ELR (cell line): ENCODE measurements around the gene PBX4.
A peak's percentile ranks its signal among the peaks of the same experiment; 100 is the strongest.

Source experiments
- DNase-seq: peaks from one replicate; pipeline ENCODE4 v3.0.0-alpha.2; 2015; ENCODE audit warnings: low read depth

Gene PBX4

DNA sequence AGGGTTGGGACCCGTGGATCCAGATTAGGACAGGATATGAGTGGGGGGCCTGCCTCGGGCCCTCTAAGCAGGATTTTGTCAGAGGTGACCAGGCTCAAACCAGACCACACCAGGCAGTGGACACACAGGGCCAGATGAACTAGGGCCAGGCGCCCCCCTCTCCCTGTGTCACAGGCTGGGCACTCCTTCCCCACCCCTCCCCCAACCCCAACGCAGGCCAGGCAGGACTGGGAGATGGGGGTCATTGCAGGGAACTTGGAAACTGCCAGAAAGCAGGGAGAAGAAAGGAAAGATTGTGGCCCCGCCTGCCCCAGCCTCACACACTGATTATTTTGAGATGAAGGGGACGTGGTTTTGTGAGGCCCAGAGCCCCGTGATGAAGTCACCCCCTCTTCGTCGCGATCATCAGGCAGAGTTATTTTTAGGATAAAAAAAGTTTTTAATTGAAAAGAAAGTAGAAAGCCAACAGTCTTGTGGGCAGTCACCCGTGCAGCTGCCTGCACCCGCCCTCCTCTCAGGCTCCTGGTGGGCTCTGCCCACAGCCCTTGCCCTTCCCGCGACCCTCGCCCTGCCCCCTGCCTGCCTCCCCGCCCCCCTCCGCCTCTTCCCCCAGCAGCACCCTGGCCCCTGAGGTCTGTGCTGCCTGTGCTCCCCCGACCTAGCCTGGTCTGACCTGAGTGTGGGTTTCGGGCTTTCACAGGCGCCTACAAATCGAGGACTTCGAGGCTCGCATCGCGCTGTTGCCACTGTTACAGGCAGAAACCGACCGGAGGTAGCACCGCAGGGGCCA, 91.7 kb downstream of the PBX4 start:
- DNase-seq, result no peak

DNA sequence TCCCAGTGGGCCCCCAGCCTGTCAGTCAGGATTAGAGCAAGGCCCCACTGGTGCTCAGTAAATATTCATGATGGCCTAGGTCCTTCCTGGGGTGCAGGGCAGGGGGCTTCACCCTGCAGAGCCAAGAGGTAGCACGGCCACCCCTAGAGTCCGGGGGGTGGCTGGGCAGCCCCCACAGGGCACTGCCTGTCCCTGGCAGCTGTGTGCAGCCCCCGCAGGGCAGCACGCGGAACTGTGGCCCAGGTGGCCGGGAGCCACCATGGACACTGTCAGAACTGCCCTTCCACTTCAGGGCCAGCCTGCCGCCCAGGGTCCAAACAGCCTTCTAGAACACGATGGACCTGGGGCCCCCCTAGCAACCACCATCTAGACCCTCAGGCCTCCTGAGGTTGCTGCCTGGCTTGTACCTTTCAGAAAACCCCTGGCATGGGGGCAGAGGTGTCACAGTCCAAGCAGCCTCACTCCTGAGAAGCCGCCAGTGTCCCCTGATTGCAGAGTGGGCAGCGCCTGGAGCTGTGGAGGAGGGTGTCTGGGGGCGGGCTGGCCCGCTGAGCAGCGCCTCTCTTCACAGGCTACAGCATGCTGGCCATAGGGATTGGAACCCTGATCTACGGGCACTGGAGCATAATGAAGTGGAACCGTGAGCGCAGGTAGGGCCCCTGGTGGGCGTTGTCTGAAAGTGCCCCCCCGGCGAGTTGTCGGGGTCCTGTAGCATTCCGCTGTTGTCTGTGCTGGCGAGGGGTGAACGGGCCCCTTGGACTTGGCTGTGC, 92.7 kb downstream of the PBX4 start:
- DNase-seq, result no peak

DNA sequence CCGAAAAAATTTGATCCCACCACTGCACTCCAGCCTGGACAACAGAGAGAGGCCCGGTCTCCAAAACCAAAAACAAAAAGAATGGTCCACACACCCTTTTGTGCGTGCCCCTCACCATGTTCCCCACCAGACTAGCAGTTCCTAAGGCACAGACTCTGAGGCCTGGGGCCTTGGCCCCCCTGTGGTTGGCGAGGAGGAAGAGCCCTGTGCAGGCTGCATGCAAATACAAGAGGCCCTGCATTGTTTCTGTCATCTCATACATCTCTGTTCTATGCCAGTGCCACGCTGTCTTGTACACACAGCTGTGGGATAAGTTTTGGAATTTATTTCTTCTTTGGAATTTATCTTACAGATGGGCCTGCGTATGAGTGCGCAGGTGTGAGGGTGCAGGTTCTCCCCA, 94.4 kb downstream of the PBX4 start:
- no peak for DNase-seq

GRCh38 chr19:19523177-19523576, 95.3 kb downstream of the PBX4 start:
- DNase-seq, result no peak

DNA sequence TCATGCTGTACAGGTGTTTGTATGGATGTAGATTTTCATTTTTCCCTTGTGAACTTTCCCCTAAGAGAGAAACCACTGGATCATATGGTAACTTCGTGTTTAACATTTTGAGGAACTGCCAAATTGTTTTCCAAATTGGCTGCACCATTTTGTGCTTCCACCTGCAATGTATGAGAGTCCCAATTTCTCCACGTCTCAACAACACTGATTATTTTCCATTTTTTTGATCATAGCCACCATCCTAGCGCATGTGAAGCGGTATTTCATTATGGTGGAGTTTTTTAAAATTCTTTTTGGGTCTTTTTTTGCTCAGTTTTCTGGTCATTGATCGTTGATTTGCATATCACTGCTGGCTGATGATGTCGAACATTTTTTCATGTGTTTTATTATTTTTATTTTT, 97.5 kb downstream of the PBX4 start:
- no peak for DNase-seq

GRCh38 chr19:19517235-19517619, 101.3 kb downstream of the PBX4 start:
- no peak for DNase-seq

DNA sequence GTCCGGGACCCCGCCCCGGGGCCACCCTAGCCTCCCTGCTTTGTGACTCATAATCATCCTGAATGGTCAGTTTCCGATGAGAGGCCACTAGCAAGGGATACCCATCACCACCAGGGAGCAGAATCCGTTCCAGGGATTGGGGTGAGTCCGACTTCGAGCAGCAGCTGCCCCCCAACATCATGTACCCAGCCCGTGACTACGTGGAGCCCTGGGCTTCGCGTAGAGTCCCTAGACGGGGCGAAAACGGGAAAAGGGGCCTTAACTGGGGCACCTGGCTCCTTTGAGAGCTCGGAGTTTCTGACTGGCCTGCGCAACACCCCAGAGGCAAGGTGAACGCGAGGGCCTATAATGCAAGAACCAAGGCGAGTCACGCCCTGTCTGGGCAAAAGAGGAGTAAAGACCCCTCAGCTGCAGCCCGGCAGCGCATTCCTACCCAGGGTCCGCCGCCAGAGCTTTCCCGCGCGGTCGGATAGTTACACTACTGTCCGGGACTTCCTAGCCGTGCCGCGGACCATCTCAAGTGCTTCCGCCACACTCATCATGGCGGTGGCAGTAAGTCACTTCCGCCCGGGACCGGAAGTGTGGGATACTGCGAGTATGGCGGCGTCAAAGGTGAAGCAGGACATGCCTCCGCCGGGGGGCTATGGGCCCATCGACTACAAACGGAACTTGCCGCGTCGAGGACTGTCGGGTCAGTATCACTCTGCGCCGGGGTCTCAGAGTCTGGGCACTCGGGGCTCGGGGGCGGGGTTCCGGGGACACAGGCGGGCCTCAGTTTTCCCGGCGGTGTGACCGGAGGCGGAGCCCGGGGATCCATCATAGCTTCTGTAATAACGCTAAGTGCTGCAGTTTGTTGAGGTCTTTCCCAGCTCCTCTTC, 102.6 kb downstream of the PBX4 start, which contains the start of gene NDUFA13:
NDUFA13 (plus strand) TSS at position 584 of the 878 bp plus-strand sequence; CDS start at position 598, 14 bp downstream.
- peak; percentile 94 for DNase-seq

DNA sequence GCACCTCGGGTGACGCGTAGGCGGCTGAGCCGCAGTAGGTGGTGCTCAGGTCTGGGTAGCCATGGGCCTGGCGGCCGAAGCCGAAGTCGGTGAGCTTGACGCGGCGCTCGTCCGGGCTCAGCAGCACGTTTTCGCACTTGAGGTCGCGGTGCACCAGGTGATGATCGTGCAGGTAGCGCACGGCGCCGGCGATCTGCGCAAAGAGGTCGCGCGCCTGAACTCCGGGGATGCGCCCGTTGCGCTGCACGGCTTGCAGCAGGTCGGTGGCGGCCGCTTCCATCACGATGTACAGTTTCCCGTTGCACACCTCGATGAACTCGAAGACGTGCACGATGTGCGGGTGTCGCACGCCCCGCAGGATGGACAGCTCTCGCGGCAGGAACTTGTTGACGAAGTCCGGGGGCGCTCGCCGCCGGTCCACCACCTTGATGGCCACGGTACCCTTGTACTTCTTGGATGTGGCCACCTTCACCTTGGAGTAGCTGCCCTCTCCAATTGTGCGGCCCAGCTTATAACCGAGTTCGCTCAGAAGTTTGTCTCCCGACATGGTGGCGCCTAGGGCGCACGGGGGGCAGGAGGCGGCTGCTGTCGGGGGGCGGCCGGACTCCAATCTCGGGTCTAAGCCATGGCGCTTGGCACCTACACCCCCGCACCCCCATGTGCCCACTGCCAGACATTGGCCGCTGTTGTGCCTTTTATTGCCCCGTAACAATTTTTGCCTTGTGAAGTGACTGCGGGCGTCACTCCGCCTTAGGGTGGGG, 103.4 kb downstream of the PBX4 start, which contains the start of gene TSSK6:
TSSK6 (minus strand) TSS at position 668 of the 761 bp plus-strand sequence; CDS start at position 547, 121 bp downstream.
- DNase-seq, result no peak

- DNase-seq, result no peak
Observed at GRCh38 chr19:19514215-19514657, 104.3 kb downstream of the PBX4 start.

DNA sequence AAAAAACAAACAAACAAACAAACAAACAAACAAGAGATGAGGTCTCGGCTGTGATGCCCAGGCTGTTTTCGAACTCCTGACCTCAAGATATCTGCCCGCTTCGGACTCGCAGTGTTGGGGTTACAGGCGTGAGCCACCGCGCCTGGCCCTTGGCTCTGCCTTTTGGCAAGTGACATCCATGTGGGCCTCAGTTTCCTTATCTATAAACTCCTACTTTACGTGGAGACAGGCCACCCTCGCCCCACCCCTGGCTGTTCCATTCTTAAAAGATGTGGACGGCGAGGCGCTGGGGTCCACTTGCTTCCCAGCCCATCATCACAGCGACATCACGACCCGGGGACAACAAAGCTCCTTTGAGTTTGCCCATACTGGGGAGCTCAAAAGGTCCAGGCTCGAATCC, 104.8 kb downstream of the PBX4 start:
- no peak for DNase-seq
